H1 (cell line): ENCODE results near the gene PRX. TPM values are rescaled to one million over a fixed set of nuclear protein-coding genes. Genes with fewer than 3 reads are reported as not detected.

ENCODE experiments used
- CTCF ChIA-PET: fragments of 300-600 bp; sonication (Branson Sonifier 250); formaldehyde crosslinking; loops from one replicate; lab custom pipeline; 2021; ENCODE audit not compliant: partially characterized antibody; lab: Charles Lee
- POLR2A ChIA-PET: fragments of 300-600 bp; sonication (Branson Sonifier 250); formaldehyde crosslinking; loops from one replicate; lab custom pipeline; 2021; ENCODE audit warnings: inconsistent platforms; ENCODE audit not compliant: partially characterized antibody; lab: Charles Lee
- DNase-seq, 2 experiments: peaks; one replicate each; pipeline versions ENCODE4 v3.0.0 to v3.0.0-alpha.2; 2010 to 2022; ENCODE audit warnings: low spot score in 2 of 2, low read depth in 1 of 2, mixed read lengths in 1 of 2
- FAIRE-seq: peaks from 2 replicates; lab custom pipeline; 2011; peaks lifted over from hg19 to GRCh38; lab: Jason Lieb, UNC
- H2AFZ ChIP-seq: 2 replicates; pipeline ENCODE4 v1.8.1; 2012; ENCODE audit warnings: low read length, inconsistent platforms
- H2AK5ac ChIP-seq: 2 replicates; pipeline ENCODE4 v1.6.1; 2013; ENCODE audit warnings: low read depth, low read length
- H2BK120ac ChIP-seq: replicated peaks from 2 replicates; pipeline ENCODE3; 2013; ENCODE audit warnings: low read depth, low read length, inconsistent platforms
- H2BK12ac ChIP-seq: 2 replicates; pipeline ENCODE4 v1.6.1; 2013; ENCODE audit warnings: low read depth, low read length
- H2BK15ac ChIP-seq: 2 replicates; pipeline ENCODE4 v1.6.1; 2013; ENCODE audit warnings: low read length
- H2BK20ac ChIP-seq: 2 replicates; pipeline ENCODE4 v1.6.1; 2013; ENCODE audit warnings: low read length
- H2BK5ac ChIP-seq: 2 replicates; pipeline ENCODE4 v1.6.1; 2013; ENCODE audit warnings: low read depth, low read length
- H3K14ac ChIP-seq: 2 replicates; pipeline ENCODE4 v1.6.1; 2013; ENCODE audit warnings: inconsistent platforms; ENCODE audit not compliant: insufficient read length
- H3K18ac ChIP-seq: 2 replicates; pipeline ENCODE4 v1.6.1; 2013; ENCODE audit warnings: low read length; ENCODE audit errors: extremely low read depth
- H3K23ac ChIP-seq: 2 replicates; pipeline ENCODE4 v1.6.1; 2013; ENCODE audit warnings: inconsistent platforms; ENCODE audit not compliant: insufficient read length
- H3K23me2 ChIP-seq: 2 replicates; pipeline ENCODE4 v1.6.1; 2013; ENCODE audit warnings: low read depth, low read length
- H3K27ac ChIP-seq: 2 replicates; pipeline ENCODE4 v1.6.1; 2011; ENCODE audit warnings: low read depth, low read length, inconsistent platforms
- H3K27me3 ChIP-seq, 4 experiments: replicated peaks in 1 of 4; 1 replicate in 1 of 4; 2 replicates in 3 of 4; pipeline versions ENCODE4 v1.6.1 to v1.8.1; 2011 to 2013; ENCODE audit warnings: low read length in 3 of 4, mild to moderate bottlenecking in 3 of 4, inconsistent platforms in 2 of 4, mixed read lengths in 2 of 4, moderate library complexity in 1 of 4; ENCODE audit not compliant: control insufficient read depth in 3 of 4, insufficient read depth in 3 of 4; ENCODE audit errors: extremely low read depth in 1 of 4
- H3K36me3 ChIP-seq, 4 experiments: 2 replicates each; pipeline versions ENCODE4 v1.6.1 to v1.8.1; 2011 to 2013; ENCODE audit warnings: mild to moderate bottlenecking in 4 of 4, low read length in 3 of 4, moderate library complexity in 2 of 4, control low read depth in 1 of 4, inconsistent platforms in 1 of 4; ENCODE audit not compliant: insufficient read depth in 4 of 4, control insufficient read depth in 2 of 4
- H3K4ac ChIP-seq: replicated peaks from 2 replicates; pipeline ENCODE3; 2013; ENCODE audit warnings: low read length, low read depth, mixed read lengths, inconsistent platforms; ENCODE audit not compliant: insufficient read length
- H3K4me1 ChIP-seq, 4 experiments: replicated peaks in 1 of 4; 1 replicate in 1 of 4; 2 replicates in 3 of 4; pipeline versions ENCODE4 v1.6.1 to v1.8.1; 2011 to 2013; ENCODE audit warnings: low read length in 3 of 4, inconsistent platforms in 2 of 4, mixed read lengths in 1 of 4; ENCODE audit not compliant: insufficient read depth in 4 of 4, control insufficient read depth in 3 of 4
- H3K4me2 ChIP-seq, 2 experiments: 2 replicates each; pipeline versions ENCODE4 v1.6.1 to v1.8.1; 2011 to 2013; ENCODE audit warnings: low read depth in 2 of 2, low read length in 2 of 2, control low read depth in 1 of 2, inconsistent platforms in 1 of 2, mild to moderate bottlenecking in 1 of 2; ENCODE audit not compliant: insufficient read depth in 1 of 2
- H3K4me3 ChIP-seq, 4 experiments: fragments of 200-600, 300-600 bp in 1 of 4; sonication (generic), shearing (Covaris generic), sonication (Bioruptor Twin) in 1 of 4; 2 replicates each; pipeline versions ENCODE4 v1.5.1 to v1.8.1; 2011 to 2016; ENCODE audit warnings: low read length in 4 of 4, low read depth in 3 of 4, control low read depth in 2 of 4, inconsistent platforms in 2 of 4, mild to moderate bottlenecking in 2 of 4, mixed read lengths in 1 of 4, moderate library complexity in 1 of 4; ENCODE audit not compliant: insufficient read depth in 2 of 4; ENCODE audit errors: extremely low read depth in 1 of 4
- H3K56ac ChIP-seq: replicated peaks from 2 replicates; pipeline ENCODE3; 2013; ENCODE audit warnings: low read depth, mild to moderate bottlenecking, mixed read lengths, low read length, inconsistent platforms; ENCODE audit not compliant: insufficient read length
- H3K79me1 ChIP-seq: 2 replicates; pipeline ENCODE4 v1.6.1; 2013; ENCODE audit warnings: low read depth, low read length, control low read depth
- H3K79me2 ChIP-seq, 2 experiments: 2 replicates each; pipeline versions ENCODE4 v1.6.1 to v1.8.1; 2012 to 2013; ENCODE audit warnings: low read length in 2 of 2, mild to moderate bottlenecking in 2 of 2, inconsistent platforms in 1 of 2; ENCODE audit not compliant: insufficient read depth in 2 of 2, control insufficient read depth in 1 of 2
- H3K9ac ChIP-seq, 4 experiments: replicated peaks in 1 of 4; 1 replicate in 1 of 4; 2 replicates in 3 of 4; pipeline versions ENCODE4 v1.6.1 to v1.8.1; 2011 to 2013; ENCODE audit warnings: low read depth in 3 of 4, low read length in 3 of 4, control low read depth in 2 of 4, mild to moderate bottlenecking in 2 of 4, moderate library complexity in 2 of 4, inconsistent platforms in 1 of 4; ENCODE audit errors: extremely low read depth in 1 of 4
- H3K9me3 ChIP-seq, 2 experiments: 2 replicates each; pipeline versions ENCODE4 v1.6.1 to v1.8.1; 2012 to 2013; ENCODE audit warnings: mild to moderate bottlenecking in 2 of 2, moderate library complexity in 2 of 2, control low read depth in 1 of 2, inconsistent platforms in 1 of 2, low read depth in 1 of 2, low read length in 1 of 2, mixed read lengths in 1 of 2; ENCODE audit not compliant: insufficient read depth in 2 of 2
- H4K20me1 ChIP-seq, 2 experiments: replicated peaks in 1 of 2; 2 replicates each; pipeline versions ENCODE3 to v1.8.1; 2011 to 2013; ENCODE audit warnings: inconsistent platforms in 2 of 2, low read length in 2 of 2, mild to moderate bottlenecking in 1 of 2; ENCODE audit not compliant: insufficient read depth in 2 of 2, control insufficient read depth in 1 of 2
- H4K5ac ChIP-seq: 2 replicates; pipeline ENCODE4 v1.6.1; 2013; ENCODE audit warnings: low read length, low read depth, mixed read lengths, inconsistent platforms; ENCODE audit not compliant: insufficient read length
- H4K8ac ChIP-seq: 2 replicates; pipeline ENCODE4 v1.8.0; 2013; ENCODE audit warnings: mild to moderate bottlenecking, moderate library complexity, low read length, inconsistent platforms; ENCODE audit not compliant: insufficient read depth; ENCODE audit errors: extremely low read depth
- H4K91ac ChIP-seq: replicated peaks from 2 replicates; pipeline ENCODE3; 2013; ENCODE audit warnings: low read length, mixed read lengths, inconsistent platforms; ENCODE audit not compliant: insufficient read length
- ASH2L ChIP-seq: fragments of 200-600, 300-600 bp; sonication (generic); IDR thresholded peaks from one replicate; pipeline ENCODE4 v1.7.1; 2017; ENCODE audit warnings: low read length
- BRCA1 ChIP-seq: IDR thresholded peaks from 2 replicates; pipeline ENCODE4 v1.6.1; 2012; ENCODE audit warnings: low read depth, low read length, improper control_type of control experiment
- CHD1 ChIP-seq: IDR thresholded peaks from 2 replicates; pipeline ENCODE4 v1.6.1; 2012; ENCODE audit warnings: low read depth, low read length, improper control_type of control experiment
- EGR1 ChIP-seq: IDR thresholded peaks from 2 replicates; pipeline ENCODE4 v1.6.1; 2011; ENCODE audit warnings: low read depth, low read length, borderline replicate concordance
- GABPA ChIP-seq: IDR thresholded peaks from 2 replicates; pipeline ENCODE4 v1.6.1; 2011; ENCODE audit warnings: mild to moderate bottlenecking, low read length, moderate library complexity, borderline replicate concordance; ENCODE audit not compliant: insufficient read depth
- HDAC2 ChIP-seq, 2 experiments: fragments of 300-600 bp in 1 of 2; sonication (generic) in 1 of 2; IDR thresholded peaks; 2 replicates each; pipeline ENCODE4 v1.6.1; 2011 to 2012; ENCODE audit warnings: low read depth in 2 of 2, low read length in 2 of 2, mild to moderate bottlenecking in 2 of 2, moderate library complexity in 2 of 2, borderline replicate concordance in 1 of 2, inconsistent platforms in 1 of 2
- KDM5A ChIP-seq: fragments of 200-600 bp; IDR thresholded peaks from 2 replicates; pipeline ENCODE4 v1.7.1; 2012; ENCODE audit warnings: mild to moderate bottlenecking, low read length, inconsistent platforms, mixed read lengths
- RNF2 ChIP-seq: fragments of 200-900, 300-1000 bp; sonication (generic); IDR thresholded peaks from 2 replicates; pipeline ENCODE4 v1.7.1; 2016; ENCODE audit warnings: borderline replicate concordance, low read depth, mild to moderate bottlenecking, antibody characterized with exemption, low read length; ENCODE audit not compliant: poor library complexity, severe bottlenecking; ENCODE audit errors: missing control alignments
- SRF ChIP-seq: IDR thresholded peaks from 2 replicates; pipeline ENCODE4 v1.6.1; 2011; ENCODE audit warnings: mild to moderate bottlenecking, low read depth, low read length, moderate library complexity
- ZNF274 ChIP-seq: IDR thresholded peaks from 2 replicates; pipeline ENCODE4 v1.7.0; 2012; ENCODE audit warnings: low read length, borderline replicate concordance; ENCODE audit errors: extremely low read depth
- WGBS, 2 experiments: shearing (Covaris generic) in 1 of 2; methylation state at CpG; one replicate each; pipeline versions ENCODE4 v1.1.6 to v1.1.7; 2013 to 2015; ENCODE audit warnings: low lambda C conversion rate in 2 of 2, mixed read lengths in 2 of 2, inconsistent platforms in 1 of 2, low coverage in 1 of 2, missing lambda C conversion rate in 1 of 2; ENCODE audit not compliant: insufficient replicate concordance in 2 of 2, insufficient coverage in 1 of 2, insufficient read length in 1 of 2; ENCODE audit errors: extremely low coverage in 1 of 2, missing lambda C conversion rate in 1 of 2; 5-methylcytosine and 5-hydroxymethylcytosine counted together
- polyA plus RNA-seq, 7 experiments: library from polyadenylated mRNA; depleted of rRNA in 3 of 7; stranded (reverse) in 5 of 7; unstranded in 2 of 7; fragments of >200 nt in 5 of 7; fragments of 200-250 nt in 2 of 7; gene quantifications; 1 replicate in 5 of 7; 2 replicates in 1 of 7; 4 replicates in 1 of 7; pipeline versions ENCODE4 v1.2.1 to v1.2.3, GENCODE V29; 2011 to 2013; ENCODE audit warnings: missing spikeins in 2 of 7, mixed read lengths in 2 of 7
- total RNA-seq: library from RNA; stranded (reverse); fragmentation: NEBNext Ultra II Directional; extraction: Animal tissue kit (Norgen Biotek cat#: 25700); gene quantifications from 2 replicates; pipeline ENCODE4 v1.2.1, GENCODE V29; 2021
- TF ChIP-seq, protein P1 (sequence below): IDR thresholded peaks from 2 replicates; pipeline ENCODE4 v1.6.1; 2012; ENCODE audit warnings: inconsistent platforms

PRX gene
- total and polyA plus RNA-seq, 2 of the 8 experiments (the other 6 are each of a cell fraction or from before 2014, with no cell fraction given): 2.8 to 5.8 TPM

DNA sequence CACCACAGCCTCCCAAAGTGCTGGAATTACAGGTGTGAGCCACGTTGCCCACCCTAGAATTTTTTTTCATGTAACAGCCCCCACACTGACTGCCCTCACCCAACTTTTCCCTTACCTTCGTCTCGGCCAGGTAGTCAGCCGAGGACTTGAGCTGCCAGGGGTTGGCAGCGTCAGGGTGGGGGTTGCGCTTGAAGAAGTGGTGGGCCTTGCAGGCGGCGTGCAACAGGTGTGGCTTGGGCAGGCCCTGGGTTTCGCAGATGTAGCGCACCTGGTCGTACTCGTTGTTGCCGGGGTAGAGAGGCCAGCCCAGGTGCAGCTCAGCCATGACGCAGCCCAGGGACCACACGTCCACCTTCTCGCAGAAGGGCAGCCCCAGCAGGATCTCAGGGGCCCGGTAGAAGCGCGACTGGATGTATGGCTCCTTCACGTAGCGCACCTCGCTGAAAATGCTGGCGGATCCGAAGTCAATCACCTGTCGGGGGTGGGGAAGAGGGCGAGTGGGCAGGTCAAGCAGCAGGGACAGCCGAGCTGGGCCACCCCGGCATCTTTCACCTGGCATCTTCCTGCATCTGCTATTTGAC is 29.4 kb downstream of the PRX start:
- Histone ChIP-seq H2AFZ (no peak overlapping the region), H3K36me3 (peaks cover under 1 to 4% (median 1%) of the 10 kb centered on the region in 4 experiments; a peak in 5 of 8 replicates), H4K5ac (no peak overlapping the region), H3K9me3 (no peaks in the 10 kb centered on the region), H3K79me1 (no peaks in the 10 kb centered on the region), H4K91ac (no peak overlapping the region), H2BK15ac (no peak overlapping the region), H3K4me2 (no peak overlapping the region), H3K14ac (no peak overlapping the region), H3K27ac (no peak overlapping the region), H2BK12ac (no peak overlapping the region), H3K9ac (no peak overlapping the region), H2AK5ac (no peak overlapping the region), H2BK20ac (no peak overlapping the region), H3K18ac (no peak overlapping the region), H3K4me3 (no peak overlapping the region), H4K8ac (no peak overlapping the region; the same call in 1 of the 2 replicates), H2BK120ac (no peak overlapping the region), H3K27me3 (no peaks in the 10 kb centered on the region), H2BK5ac (no peak overlapping the region), H3K56ac (no peak overlapping the region), H3K23me2 (no peaks in the 10 kb centered on the region), H3K79me2 (no peaks in the 10 kb centered on the region), H3K4me1 (peaks cover 0 to 4% (median 0%) of the 10 kb centered on the region in 4 experiments; a peak in 2 of 7 replicates), H4K20me1 (peaks cover 0 to 11% of the 10 kb centered on the region in 2 experiments), H3K4ac (no peak overlapping the region), H3K23ac (no peak overlapping the region)
- ChIA-PET CTCF (interaction anchor here (0.6 to 2.5 kb wide), 5 partner anchors 8 to 79 kb away, joined by 3 to 7 read pairs (median 4); no protein-coding TSS in a partner anchor), POLR2A (interaction anchor here (0.9 to 1.2 kb wide), 6 partner anchors 15 to 68 kb away, joined by 3 to 4 read pairs (median 3); no protein-coding TSS in a partner anchor)
- DNase-seq (no peak), FAIRE-seq (no peak)
- WGBS, 2 experiments: 89% methylated on average over 28 of the region's 28 CpGs; no CpG with 5 or more reads in 1 of the 2 experiments
- TF ChIP-seq CHD1: no peak
- no peak for TF ChIP-seq HDAC2 (IDR thresholded peaks at IDR 0.05; ENCODE audit: borderline replicate concordance in 1 of 2, low read depth in 2 of 2, low read length in 2 of 2)
- TF ChIP-seq, protein P1, sequence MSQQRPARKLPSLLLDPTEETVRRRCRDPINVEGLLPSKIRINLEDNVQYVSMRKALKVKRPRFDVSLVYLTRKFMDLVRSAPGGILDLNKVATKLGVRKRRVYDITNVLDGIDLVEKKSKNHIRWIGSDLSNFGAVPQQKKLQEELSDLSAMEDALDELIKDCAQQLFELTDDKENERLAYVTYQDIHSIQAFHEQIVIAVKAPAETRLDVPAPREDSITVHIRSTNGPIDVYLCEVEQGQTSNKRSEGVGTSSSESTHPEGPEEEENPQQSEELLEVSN: no peak
- TF ChIP-seq ZNF274: no peak
- TF ChIP-seq GABPA: no peak
- TF ChIP-seq RNF2: no peak
- TF ChIP-seq KDM5A: no peak
- TF ChIP-seq ASH2L: no peak
- no peak for TF ChIP-seq EGR1
- TF ChIP-seq BRCA1: no peak
- TF ChIP-seq SRF: no peak
